HT-29 (cell line): ENCODE results near the gene VSTM2A. TPM values are rescaled to one million over a fixed set of nuclear protein-coding genes. Genes with fewer than 3 reads are reported as not detected.

Experiments
- DNase-seq: peaks from one replicate; pipeline ENCODE4 v3.0.0-alpha.2; 2015; ENCODE audit warnings: low spot score
- small RNA-seq: library from RNA; depleted of rRNA; stranded (forward); fragments of <200 nt; gene quantifications from one replicate; pipeline ENCODE3, GENCODE V24; 2014
- total RNA-seq: library from RNA; depleted of rRNA; stranded (reverse); fragments of >200 nt; shearing (Covaris generic); gene quantifications from 2 replicates; pipeline ENCODE4 v1.2.3, GENCODE V29; 2014; rRNA removed

VSTM2A gene
- total RNA-seq, 1 experiment from 2014 or later = not detected

DNA sequence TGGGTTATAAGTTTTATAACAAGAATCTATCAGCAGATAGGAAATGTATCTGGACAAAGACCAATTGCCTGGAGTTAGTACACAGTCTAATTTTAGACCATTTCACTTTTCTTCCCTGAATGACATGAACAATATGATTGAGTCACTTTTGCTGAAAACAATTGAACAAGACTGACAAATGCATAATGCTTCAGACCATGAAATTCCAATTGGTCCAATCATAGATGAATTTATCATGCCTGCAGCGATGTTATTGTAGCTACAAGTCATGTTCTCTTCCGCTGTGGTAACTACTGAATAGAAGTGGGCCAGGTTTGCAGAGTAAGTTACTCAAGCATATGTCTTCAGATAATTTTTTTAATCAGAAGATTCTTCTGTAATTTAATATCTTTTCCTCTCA, 73.4 kb downstream of the VSTM2A start:
- no peak for DNase-seq

Small RNA genes within 50 kb of the gene (small RNA-seq; reads per million reads assigned to genes)
- gene RNU6-1125P = not detected

Other genes with a start within 250 kb of the VSTM2A start
- 82.1 and 93.4 TPM in 2 replicates for gene SEC61G, start 216.8 kb downstream of the VSTM2A start, total RNA-seq